GM18508 (cell line): ENCODE results near the gene APOBEC3C.
"Not testable (repeated sequence)": the region's sequence is repeated elsewhere in the genome, so short reads cannot be mapped to it uniquely, and the experiment has no call there.

Experiments used
- ATAC-seq: cut with Tn5 transposase; IDR thresholded peaks from one replicate; pipeline ENCODE4 v1.9.1; 2021; ENCODE audit warnings: moderate number of reproducible peaks; ENCODE audit not compliant: insufficient read depth, unreplicated experiment

APOBEC3C gene

DNA sequence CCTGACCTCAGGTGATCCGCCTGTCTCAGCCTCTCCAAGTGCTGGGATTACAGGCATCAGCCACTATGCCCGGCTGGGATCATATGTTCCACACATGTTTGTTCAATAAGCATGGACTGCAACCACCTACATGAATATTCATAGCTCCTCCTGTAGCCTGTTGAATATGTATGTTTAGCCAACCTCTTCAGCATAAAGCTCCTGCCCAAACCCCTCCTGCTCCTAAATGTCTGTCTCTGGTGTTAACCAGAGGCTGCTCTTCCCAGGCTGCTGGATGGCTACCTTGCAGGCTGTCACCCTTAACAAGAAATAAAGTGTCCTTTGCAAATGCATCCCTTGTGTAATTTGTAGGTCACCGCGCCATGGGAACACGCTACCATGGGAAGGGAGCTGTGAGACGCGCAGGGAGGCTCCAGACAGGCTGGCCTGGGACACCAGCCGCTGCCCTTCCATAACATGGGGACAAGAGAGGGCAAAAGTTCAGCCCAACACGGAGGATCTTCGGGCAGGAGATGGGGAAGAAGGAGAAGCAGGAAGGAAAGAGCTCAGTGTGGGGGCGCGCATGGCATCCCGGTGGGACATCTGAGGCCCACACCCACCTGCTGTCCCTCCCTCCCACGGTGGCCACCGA is 6.1 kb downstream of the APOBEC3C start:
- not testable (repeated sequence) for ATAC-seq

DNA sequence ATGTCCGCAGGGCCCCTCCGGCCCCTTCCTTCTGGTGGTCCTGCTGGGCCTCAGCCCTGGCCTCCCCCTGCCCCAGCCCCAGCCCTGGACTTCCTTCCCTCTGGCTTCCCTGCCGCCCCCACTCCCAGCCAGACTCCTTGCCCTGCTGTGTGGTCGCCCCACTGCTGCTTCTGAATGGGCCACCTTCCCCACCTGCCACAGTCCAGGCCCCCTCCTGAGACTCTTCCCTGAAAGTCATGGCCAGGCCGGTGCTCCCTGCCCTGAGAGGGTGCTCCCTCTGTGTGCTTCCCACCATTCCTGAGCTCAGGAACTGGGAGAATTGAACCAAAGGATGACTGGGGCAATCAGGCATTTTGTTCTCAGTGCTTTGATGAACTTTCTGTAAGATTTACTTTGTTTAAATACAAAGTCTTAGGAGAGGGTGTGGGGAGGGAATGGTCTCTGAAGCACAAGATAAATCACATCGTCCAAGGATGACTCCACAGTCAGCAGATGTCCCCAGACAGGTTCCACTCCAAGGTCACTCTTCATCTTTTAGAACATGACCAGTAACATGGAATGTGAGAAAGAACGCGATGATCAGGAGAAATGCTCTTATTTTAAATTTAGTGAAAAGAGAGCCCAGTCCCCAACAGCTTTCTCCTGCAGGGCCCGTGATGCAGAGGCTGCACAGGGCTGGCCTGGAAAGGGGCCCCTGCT is 7.6 kb downstream of the APOBEC3C start:
- no peak for ATAC-seq

DNA sequence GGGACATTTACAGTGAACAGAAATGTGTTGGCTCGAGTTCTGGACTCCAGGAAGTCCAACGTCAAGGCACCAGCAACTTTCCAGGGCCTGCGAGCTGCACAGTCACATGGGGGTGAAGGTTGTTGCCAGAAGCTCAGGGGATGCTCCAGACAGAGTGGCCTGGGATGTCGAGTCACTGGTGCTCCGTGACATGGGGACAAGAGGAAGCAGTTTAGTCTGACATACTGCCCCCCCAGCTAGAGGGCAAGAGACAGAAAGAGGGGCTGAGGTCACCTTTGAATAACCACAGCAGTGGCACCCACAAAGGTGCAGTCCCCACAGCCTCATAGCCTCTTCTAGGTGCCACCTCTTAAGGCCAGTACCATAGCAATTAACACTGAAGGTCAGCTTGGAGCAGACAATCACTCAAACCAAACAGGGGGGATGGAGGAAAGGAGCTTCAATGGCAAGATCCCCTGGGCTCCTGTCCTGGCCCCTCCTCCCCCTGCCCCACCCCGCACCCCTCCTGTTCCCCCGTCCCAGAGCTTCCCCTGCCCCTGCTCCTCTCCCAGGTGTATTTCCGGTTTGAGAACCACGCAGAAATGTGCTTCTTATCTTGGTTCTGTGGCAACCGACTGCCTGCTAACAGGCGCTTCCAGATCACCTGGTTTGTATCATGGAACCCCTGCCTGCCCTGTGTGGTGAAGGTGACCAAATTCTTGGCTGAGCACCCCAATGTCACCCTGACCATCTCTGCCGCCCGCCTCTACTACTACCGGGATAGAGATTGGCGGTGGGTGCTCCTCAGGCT is 10.7 kb downstream of the APOBEC3C start:
- no peak for ATAC-seq

DNA sequence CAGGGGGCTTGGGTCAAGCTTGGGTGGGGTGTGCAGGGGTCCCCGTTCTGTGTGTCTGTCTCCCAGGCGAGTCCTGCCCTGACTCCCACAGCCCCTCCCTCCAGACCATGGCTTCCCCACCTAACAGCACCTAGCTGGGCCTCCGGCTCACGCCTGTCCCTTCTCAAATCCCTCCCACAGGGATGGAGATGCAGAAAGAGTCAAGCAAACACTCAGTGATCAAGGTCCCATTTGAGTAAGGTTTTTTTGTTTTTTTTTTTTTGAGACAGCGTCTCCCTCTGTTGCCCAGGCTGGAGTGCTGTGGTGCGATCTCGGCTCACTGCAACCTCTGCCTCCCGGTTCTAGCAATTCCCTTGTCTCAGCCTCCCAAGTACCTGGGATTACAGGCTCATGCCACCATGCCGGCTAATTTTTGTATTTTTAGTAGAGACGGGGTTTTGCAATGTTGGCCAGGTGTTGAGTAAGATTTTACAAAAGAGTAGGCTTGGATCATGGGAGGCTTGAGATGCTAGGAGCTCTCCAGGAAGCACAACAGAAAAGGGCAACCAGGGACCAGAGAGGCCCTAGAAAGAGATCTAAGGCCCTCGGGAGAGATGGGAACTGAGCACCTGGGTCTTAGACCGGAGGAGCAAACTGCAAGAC is 12.6 kb downstream of the APOBEC3C start:
- ATAC-seq: no peak

DNA sequence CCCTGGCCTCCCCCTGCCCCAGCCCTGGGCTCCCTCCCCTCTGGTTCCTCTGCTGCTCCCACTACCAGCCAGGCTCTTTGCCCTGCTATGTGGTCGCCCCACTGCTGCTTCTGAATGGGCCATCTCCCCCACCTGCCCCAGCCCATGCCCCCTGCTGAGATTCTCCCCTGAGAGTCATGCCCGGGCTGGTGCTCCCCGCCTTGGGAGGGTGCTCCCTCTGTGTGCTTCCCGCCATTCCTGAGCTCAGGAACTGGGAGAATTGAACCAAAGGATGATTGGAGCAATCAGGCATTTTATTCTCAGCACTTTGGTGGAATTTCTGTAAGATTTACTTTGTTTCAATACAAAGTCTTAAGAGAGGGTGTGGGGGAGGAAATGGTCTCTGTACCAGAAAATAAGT is 13.7 kb downstream of the APOBEC3C start:
- no peak for ATAC-seq

DNA sequence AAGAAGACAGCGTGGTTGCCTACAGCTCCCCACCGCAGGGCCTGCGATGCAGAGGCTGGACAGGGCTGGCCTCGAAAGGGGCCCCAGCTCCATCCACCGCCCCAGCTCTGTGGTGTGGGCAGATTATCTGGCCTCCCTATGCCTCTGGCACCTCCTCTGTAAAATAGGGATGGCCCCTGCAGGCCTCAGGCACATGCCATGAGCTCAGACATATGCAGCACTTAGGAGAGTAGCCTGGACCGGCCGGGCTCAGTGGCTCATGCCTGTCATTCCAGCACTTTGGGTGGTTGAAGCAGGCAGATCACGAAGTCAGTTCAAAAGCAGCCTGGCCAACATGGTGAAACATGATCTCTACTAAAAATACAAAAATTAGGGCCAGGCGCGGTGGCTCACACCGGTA is 14.2 kb downstream of the APOBEC3C start:
- ATAC-seq: no peak

DNA sequence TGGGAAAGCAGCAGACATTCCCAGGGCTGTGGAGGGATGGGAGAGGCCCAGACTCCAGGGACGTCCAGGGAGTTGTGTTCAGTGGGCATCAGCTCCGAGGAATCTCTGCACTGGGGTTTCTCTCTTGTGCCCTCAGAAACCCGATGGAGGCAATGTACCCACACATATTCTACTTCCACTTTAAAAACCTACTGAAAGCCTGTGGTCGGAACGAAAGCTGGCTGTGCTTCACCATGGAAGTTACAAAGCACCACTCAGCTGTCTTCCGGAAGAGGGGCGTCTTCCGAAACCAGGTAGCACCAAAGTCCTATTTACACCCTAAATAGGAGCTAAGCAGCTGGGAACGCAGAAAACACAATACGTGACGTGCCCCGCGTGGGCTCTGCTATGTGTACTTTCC is 15.2 kb downstream of the APOBEC3C start:
- no peak for ATAC-seq

DNA sequence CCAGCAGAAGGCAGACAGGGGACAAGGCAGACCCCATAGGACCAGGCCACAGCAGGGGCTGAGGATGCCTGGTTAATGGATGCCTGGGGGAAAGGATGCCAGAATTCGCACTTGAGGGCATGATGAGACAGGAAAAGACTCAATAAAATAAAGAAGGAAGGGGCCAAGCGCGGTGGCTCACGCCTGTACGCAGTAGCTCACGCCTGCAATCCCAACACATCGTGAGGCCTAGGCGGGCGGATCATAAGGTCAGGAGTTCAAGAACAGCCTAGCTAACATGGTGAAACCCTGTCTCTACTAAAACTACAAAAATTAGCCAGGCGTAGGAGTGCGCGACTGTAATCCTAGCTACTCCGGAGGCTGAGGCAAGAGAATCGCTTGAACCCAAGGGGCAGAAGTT is 16.6 kb downstream of the APOBEC3C start:
- ATAC-seq: no peak

DNA sequence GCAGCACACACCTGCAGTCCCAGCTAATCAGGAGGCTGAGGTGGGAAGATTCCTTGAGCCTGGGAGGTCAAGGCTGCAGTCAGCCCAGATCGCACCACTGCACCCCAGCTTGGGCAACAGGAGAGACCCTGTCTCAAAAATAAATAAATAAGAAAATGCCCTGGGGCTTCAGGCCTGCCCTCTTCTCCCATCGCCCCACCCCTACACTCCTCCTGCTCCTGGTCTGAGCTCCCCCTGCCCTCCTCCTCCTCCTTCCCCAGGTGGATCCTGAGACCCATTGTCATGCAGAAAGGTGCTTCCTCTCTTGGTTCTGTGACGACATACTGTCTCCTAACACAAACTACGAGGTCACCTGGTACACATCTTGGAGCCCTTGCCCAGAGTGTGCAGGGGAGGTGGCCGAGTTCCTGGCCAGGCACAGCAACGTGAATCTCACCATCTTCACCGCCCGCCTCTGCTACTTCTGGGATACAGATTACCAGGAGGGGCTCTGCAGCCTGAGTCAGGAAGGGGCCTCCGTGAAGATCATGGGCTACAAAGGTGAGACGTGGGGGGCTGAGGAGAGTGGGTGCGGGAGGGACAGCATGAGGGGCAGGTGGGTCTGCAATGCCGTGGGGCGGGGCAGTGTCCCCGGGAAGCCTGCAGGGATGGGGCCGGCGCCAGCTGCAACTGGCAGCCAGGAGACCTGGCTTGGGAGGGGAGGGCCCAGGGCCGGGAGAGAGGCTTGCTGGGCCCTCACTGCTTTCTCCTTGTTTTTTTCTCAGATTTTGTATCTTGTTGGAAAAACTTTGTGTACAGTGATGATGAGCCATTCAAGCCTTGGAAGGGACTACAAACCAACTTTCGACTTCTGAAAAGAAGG is 17.6 kb downstream of the APOBEC3C start:
- not testable (repeated sequence) for ATAC-seq

DNA sequence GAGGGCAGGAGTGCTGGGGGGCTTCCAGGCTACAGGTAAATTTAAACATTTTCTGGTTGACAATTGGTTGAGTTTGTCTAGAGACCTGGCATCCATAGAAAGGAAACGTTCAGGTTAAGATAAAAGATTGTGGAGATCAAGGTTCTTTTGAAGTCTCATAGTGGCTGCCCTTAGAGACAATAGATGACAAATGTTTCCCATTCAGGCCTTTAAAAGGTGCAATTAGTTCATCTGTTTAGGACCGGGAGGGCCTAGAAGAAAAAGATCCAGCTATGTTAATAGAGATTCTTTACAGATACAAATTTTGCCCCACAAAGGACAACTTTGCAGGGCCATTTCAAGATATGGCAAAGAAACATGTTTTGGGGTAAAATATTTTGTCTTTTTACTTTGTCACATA is 23.0 kb downstream of the APOBEC3C start:
- not testable (repeated sequence) for ATAC-seq

DNA sequence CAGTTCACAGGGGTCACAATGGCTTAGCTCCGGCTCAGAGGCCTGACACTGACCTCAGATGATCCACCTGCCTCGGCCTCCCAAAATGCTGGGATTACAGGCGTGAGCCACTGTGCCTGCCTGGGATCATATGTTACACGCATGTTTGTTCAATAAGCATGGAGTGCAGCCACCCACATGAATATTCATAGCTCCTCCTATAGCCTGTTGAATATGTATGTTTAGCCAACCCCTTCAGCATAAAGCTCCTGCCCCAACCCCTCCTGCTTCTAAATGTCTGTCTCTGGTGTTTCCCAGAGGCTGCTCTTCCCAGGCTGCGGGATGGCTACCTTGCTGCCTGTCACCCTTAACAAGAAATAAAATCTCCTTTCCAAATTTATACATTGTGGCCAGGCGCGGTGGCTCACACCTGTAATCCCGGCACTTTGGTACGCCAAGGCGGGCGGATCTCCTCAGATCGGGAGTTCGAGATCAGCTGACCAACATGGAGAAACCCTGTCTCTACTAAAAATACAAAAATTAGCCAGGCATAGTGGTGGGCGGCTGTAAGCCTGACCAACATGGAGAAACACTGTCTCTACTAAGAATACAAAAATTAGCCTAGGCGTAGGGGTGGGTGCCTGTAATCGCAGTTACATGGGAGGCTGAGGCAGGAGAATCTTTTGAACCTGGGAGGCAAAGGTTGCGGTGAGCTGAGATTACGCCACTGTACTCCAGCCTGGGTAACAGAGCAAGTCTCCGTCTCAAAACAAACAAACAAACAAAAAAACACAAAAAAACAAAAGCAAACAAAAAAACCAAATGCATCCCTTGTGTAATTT is 25.5 kb downstream of the APOBEC3C start:
- ATAC-seq: no peak

DNA sequence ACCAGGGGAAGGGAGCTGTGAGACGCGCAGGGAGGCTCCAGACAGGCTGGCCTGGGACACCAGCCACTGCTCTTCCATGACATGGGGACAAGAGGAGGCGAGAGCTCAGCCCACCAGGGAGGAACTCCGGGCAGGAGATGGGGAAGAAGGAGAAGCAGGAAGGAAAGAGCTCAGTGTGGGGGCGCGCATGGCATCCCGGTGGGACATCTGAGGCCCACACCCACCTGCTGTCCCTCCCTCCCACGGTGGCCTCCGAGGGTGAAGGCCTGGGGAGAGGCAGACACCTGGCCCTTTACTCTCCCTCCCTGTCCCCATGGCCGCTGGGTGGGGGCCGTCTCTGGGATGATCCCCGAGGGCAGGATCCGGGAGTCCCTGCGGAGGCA is 26.1 kb downstream of the APOBEC3C start:
- not testable (repeated sequence) for ATAC-seq

DNA sequence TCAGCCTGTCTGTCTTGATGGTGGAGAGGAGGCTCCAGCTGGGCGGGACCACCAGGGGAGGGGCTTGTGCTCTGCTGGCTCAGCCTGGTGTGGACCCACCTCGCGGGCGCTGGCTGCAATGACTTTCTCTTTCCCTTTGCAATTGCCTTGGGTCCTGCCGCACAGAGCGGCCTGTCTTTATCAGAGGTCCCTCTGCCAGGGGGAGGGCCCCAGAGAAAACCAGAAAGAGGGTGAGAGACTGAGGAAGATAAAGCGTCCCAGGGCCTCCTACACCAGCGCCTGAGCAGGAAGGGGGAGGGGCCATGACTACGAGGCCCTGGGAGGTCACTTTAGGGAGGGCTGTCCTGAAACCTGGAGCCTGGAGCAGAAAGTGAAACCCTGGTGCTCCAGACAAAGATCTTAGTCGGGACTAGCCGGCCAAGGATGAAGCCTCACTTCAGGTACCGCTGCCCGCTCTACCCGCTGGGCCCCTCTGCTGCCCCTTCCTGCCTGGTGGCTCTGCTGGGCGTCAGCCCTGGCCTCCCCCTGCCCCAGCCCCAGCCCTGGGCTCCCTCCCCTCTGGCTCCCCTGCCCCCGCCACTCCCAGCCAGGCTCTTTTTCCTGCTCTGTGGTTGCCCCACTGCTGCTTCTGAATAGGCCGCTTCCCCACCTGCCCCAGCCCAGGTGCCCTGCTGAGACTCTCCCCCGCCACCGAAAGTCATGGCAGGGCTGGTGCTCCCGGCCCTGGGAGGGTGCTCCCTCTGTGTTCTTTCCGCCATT is 26.7 kb downstream of the APOBEC3C start, which contains the start of gene APOBEC3F:
Gene APOBEC3F (plus strand): TSS at position 327 of the 759 bp plus-strand sequence. CDS start 97 bp downstream, at position 424.
- ATAC-seq: not testable (repeated sequence)

DNA sequence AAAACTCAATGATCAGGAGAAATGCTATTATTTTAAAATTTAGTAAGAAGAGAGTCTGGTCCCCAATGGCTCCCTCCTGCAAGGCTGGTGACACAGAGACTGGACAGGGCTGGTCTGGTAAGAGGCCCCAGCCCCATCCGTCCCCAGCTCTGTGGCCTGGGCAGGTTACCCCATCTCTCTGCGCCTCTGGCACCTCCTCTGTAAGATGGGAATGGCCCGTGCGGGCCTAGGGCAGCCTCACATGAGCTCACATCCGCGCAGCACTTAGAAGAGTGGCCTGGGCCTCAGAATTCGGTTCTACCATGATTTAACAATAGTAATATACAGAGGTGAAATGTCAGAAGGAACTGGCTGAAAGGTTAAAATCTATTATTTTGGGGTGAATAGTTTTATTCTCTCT is 27.9 kb downstream of the APOBEC3C start:
- no peak for ATAC-seq

DNA sequence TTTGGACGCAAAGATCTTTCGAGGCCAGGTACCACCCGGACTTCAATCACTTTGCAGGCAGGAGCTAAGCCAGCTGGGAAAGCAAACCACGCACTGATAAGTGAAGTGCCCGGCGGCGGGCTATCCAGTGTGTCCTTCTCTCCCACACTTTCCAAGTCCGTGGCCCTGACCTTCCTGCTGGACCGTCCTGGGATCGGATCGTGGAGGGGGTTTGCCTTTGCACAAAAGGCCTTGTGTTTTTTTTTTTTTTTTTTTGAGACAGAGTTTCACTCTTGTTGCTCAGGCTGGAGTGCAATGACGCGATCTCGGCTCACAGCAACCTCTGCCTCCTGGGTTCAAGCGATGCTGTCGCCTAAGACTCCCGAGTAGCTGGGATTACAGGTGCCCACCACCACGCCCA is 29.0 kb downstream of the APOBEC3C start:
- ATAC-seq: not testable (repeated sequence)

DNA sequence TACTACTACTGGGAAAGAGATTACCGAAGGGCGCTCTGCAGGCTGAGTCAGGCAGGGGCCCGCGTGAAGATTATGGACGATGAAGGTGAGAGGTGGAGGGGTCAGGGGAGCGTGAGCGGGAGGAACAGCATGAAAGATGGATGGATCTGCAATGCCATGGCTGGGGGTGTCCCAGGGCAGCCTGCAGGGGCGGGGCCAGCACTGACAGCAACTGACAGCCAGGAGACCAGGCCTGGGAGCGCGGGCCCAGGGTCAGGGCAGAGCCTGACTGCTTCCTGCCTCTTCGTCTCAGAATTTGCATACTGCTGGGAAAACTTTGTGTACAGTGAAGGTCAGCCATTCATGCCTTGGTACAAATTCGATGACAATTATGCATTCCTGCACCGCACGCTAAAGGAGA is 31.1 kb downstream of the APOBEC3C start:
- not testable (repeated sequence) for ATAC-seq

DNA sequence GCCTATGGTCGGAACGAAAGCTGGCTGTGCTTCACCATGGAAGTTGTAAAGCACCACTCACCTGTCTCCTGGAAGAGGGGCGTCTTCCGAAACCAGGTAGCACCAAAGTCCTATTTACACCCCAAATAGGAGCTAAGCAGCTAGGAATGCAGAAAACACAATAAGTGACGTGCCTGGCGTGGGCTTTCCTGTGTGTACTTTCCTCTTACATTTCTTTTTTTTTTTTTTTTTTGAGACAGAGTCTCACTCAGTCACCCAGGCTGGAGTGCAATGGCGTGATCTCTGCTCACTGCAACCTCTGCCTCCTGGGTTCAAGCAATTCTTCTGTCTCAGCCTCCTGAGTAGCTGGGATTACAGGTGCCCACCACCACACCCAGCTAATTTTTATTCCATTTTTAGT is 35.4 kb downstream of the APOBEC3C start:
- ATAC-seq: not testable (repeated sequence)

DNA sequence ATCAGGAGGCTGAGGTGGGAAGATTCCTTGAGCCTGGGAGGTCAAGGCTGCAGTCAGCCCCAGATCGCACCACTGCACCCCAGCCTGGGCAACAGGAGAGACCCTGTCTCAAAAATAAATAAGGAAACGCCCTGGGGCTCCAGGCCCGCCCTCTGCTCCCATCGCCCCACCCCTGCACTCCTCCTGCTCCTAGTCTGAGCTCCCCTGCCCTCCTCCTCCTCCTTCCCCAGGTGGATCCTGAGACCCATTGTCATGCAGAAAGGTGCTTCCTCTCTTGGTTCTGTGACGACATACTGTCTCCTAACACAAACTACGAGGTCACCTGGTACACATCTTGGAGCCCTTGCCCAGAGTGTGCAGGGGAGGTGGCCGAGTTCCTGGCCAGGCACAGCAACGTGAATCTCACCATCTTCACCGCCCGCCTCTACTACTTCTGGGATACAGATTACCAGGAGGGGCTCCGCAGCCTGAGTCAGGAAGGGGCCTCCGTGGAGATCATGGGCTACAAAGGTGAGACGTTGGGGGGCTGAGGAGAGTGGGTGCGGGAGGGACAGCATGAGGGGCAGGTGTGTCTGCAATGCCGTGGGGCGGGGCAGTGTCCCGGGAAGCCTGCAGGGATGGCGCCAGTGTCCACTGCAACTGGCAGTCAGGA is 37.9 kb downstream of the APOBEC3C start:
- not testable (repeated sequence) for ATAC-seq
